Astrocyte of the hippocampus (primary cell): ENCODE data around the gene CHI3L2.

Source experiments
- DNase-seq: peaks from one replicate; pipeline ENCODE4 v3.0.0; 2011; ENCODE audit warnings: low read depth, low spot score

The CHI3L2 gene

DNA sequence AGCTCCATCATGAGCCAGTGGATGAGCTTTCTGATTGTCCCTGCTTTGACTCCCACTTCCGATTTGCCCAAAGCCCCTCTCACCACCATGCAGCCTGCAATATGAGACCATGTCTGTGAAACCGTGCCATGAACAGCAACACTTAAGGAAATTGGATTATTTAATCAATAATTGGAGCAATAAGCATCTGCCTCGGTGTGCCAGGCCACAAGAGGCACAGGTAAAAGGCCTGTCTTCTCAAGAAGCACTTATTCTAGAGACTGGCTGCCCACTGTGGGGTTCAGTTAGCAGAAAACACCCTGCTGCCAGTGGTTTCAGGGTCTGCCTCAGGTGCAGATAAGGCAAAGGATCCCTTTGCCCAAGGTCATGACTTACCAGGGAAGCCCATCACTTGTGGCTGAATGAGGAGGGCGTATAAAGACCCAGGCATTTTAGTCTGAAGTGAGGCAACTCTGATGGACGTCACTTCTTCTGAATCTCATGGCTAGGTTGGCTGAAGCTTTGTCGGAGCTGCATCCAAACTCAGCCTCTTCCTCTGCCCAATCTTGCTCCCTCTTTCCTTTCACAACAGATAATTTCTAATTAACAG, 7.1 kb upstream of the CHI3L2 start:
- no peak for DNase-seq

DNA sequence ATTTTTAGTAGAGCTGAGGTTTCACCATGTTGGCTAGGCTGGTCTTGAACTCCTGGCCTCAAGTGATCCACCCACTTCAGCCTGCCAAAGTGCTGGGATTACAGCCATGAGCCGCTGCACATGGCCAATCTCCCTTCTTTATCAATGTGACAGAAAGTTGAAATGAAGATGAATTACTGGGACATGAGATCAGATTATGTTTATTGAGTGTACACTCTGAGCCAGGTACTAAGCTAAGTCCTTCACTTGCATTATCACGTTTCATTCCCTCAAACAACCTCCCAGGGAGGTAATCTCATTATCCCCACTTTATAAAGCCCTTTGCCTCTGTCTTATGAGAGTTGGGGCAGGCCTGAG, 6.3 kb upstream of the CHI3L2 start:
- no peak for DNase-seq

DNA sequence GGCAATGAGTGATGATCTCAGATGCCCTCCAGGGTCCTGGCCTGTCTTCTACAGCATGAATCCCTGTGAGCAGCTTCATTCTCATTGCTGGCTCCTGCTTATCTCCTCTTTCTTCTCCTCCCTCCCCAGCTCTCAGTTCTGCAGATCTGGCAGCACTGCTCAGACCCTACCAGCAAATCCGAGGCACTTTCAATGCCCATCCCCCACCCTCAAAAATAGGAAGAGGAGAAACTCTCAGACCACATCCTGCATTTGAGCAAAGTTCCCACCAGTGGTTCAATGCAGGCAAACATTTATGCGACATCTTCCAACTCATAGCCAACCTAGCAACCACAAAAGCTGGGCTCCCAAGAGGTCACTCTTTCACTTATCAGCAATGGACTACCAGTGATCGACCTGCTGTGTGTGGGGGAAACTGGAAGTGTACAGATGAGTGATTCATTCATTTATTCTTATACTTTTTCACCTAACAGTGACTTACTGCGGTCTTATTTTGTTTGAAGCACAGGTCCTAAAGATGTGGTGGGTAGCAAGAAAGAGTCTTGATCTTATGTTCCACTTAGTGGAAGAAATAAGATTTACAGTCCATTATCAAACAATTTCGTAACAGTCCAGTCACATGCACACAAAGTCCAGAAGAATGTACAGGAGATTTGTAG, 5.8 kb upstream of the CHI3L2 start:
- no peak for DNase-seq

DNA sequence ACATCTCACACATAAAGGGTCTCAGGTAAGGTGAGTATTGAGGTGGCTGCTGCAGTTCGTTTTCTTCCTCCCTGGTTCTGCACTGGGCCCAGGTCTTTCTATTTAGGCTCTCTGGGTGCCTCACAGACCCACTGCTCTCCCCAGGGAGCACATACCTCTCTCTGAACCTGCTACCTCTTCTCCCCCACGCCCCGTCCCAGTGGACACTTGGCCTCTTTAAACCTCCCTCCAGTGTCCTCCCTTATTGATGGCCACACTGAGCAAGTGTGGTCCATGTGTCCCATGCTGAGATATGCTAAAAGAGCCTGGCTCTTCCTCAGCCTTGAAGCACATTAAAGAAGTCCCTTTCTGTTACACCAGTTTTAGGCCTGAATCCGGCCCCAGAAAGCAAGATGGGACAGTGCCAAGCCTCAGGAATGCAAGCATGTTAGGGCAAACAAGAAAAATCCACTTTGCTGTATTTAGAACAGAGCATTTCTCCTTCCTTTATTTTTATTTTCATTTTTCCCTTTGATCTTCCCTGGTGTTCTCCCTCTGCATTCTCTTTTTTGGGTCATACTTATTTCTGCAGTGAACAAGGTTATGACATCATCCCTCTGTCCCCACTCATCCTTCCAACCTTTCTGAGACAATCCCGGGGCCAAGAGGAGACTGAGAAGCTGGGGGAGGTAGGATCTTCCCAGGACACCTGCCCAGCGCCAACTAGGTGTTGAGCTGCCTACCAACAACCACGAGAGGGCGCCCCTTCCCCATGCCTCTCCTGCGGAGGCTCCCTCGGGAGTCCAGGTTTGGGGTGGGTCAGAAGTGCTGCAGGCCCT, 5.0 kb upstream of the CHI3L2 start:
- DNase-seq = peak; percentile 84

DNA sequence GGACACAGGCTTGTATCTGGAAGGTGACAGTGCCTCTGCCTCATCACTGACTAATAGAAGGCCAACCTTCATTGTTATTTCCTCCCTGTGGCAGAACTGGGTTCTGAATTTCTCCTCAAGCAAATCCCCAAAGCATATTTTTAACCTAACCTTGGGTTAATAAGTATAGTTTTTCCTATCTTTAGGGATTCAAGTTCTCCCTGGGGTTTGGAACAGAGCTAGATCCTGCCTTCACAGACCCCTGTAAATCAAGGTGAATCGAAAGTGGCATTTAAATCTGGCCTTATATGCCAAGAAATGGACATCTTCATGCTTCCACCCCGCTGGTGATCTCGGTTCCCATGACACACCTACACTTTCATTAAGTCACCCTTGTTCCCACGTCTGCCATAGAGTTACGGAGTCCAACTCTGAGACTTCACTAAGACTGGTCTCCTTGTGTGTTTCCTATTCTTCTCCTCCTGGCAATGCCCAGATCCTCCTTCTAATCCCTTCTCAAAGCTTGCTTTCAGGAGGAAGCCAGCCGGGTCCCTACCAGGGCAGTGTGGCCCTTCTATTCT, 4.3 kb upstream of the CHI3L2 start:
- DNase-seq = no peak

DNA sequence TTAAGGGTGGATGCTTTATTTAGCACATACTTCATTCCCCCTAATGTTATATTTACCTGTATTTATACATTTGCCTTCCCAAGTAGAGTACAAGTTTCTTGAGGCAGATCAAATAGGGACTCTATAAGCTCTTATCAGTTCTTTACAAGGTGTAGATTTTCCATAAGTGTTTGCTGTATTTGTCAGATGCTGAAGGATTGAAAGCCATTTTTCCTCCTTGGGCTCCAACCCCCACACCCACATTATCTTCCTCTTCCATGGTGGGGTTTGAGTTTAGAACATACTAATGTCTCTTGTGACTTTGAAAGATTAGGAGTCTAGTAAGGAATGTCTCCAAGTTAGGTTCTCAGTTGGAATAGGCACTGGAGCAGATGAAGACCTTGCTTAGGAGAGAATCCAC, 2.4 kb upstream of the CHI3L2 start:
- DNase-seq = no peak

DNA sequence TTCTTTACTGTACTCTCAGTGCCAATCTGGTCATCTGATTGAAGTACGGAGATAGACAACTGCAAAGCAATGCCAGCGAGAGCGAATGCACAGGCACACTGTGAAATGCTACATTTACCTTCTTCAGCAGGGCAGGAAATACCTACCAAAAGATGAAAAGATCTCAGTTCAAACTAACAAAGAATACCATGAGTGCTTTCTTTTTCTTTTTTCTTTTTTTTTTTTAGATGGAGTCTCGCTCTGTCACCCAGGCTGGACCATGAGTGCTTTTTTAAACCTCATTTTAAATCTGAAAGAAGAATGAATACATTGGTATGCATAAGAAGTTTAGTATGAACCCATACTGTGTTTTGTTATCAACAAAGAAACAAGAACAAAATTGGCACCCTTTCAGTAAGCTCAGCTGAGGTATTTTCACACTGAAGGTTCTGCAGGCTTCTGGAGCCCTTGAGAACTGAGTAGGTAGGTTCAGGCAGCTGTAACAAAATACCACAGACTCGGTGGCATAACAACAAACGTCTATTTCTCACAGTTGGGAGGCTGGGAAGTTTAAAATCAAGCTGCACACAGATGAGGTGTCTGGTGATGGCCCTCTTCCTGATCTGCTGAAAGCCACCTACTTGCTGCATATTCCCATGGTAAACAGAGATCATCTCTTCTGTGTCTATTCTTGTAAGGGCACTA, 1.7 kb upstream of the CHI3L2 start:
- peak; percentile 72 for DNase-seq

DNA sequence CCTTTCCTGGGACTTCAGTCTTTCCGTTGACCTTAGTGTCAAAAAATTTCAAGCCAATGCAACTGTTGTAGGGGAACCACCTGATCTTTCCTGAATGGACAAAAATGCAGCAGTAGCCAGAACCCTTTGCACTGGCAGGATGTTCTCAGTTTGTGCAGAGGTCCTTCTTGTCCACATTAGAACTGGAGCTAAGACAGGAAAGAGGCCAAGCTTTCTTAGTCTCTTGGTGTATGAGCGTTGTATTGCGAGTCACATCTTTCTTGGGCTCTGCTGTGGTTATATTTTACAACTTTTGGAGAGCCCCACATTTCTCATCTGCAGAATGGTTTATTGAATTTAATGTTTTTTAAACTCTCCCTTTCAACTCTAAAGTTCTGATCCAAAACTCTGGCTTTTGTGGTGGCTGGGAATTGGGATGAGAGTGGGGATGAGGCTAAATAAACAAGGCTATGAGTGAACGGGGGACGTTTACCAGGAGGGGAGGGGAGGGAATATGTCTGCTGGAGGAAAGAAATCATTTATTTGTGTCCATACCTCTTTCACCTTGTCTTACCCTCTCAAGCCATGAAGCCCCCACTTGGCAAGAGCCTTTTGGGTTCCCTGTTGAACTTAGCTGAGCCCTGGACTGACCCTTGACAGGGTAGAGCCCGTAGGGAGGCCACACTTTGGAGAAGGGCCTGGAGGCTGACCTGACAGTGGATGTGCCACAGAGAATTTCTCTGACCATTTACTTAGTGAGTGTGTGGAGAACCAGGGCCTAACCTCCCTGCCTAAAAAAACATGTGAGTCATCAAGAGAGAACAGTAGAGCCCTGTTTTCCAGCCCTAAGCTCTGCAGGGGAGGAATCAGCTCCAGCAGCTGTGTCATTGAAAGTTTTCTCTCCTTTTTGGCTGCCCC, 586 bp downstream of the CHI3L2 start:
- peak; percentile 91 for DNase-seq

DNA sequence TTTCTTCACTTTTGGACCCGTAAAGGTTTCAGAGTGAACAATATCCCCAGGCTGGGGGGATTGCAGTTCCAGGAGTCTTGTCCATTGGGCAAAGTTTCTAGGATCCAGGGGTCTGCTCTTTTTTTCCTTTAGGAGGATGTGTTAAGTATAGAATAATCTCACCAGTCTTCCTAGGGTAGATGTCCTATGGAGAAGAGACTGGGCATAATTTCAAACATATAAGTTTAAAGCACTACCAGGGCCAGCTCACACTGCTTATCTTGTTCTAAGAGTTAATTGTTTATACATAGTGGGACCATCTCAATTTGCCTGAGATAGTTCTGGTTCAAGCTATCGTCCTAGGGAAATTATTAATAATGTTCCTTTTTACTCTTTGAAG, 1.2 kb downstream of the CHI3L2 start:
- DNase-seq = peak; percentile 9

DNA sequence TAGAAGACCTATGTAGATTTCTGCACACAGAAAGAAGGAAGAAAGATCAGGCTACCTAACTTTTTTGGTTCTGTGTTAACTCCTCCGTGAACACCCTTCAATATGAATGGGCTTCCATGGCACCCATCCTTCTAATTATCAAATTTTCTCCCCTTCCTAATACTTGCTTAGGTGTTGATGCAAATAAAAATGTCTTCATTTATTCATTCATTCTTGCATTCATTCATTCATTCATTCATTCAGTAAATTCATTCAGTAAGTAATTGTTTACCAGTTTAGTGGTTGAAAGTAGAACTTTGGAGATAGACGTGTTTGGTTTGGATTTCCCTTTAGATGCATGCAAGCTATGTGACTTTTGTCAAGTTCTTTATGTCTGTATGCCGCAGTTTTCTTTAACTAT, 4.6 kb downstream of the CHI3L2 start:
- DNase-seq = no peak

DNA sequence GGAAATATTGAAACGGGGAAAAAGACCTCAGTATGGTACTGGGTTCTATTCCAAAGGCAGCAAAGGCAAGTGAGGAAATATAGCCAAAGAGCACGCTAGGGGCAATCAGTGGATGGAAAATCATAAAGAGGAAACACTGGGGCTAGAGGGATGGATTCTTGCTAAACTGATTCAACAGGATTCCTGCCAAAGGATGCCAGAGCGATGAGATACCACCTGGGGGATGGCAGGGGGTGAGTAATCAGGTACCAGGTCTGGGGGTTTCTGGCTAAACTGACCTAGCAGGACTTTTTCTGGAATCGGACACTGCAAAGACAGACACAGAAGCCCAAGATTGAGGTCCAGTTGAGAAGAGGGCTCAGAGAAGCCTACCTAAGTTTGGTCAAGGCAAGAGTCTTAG, 6.7 kb downstream of the CHI3L2 start:
- peak; percentile 39 for DNase-seq

DNA sequence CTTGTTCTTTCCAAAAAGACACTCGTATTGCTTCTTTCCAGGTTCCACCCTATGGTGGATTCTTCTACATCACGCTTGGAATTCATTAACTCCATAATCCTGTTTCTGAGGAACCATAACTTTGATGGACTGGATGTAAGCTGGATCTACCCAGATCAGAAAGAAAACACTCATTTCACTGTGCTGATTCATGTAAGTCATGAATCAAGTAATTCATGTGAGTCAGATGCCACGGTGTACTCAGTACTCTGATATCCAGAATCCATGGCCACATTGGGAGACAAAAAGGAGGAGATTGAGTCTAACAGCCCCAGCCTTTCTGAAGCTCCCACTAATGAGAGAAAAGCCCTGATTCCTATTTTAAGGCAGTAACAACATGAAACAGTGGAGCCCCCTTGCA, 7.4 kb downstream of the CHI3L2 start:
- peak; percentile 53 for DNase-seq

DNA sequence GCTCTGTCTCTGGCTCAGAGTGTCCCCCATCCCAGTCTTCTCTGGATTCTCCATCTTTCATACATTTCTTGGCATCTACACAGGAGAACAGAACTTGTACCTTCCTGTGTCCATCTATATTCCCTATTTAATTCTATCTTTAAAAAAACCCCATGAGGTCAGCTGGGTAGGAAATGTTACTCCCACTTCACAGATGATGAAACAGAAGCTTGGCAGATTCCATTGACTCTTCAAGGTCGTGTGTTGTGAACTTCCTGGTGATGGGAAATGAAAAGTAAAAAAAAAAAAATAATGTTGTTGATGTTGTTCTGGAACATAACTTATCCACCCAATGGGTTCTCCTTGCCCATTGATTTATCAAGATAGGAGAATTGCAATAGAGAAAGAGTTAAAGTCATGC, 8.9 kb downstream of the CHI3L2 start:
- no peak for DNase-seq

DNA sequence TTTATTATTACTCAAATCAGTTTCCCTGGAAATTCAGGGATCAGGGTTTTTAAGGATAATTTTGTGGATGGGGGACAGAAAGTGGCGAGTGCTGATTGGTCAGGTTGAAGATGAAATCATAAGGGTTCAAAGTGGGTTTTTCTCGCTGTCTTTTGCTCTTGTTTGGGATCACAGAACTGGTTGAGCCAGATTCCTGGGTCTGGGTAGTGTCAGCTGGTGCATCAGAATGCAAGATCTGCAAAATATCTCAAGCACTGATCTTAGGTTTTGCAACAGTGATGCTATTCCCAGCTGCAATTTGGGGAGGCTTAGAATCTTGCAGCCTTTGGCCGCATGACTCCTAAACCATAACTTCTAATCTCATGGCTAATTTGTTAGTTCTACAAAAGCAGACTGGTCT, 9.3 kb downstream of the CHI3L2 start:
- no peak for DNase-seq

DNA sequence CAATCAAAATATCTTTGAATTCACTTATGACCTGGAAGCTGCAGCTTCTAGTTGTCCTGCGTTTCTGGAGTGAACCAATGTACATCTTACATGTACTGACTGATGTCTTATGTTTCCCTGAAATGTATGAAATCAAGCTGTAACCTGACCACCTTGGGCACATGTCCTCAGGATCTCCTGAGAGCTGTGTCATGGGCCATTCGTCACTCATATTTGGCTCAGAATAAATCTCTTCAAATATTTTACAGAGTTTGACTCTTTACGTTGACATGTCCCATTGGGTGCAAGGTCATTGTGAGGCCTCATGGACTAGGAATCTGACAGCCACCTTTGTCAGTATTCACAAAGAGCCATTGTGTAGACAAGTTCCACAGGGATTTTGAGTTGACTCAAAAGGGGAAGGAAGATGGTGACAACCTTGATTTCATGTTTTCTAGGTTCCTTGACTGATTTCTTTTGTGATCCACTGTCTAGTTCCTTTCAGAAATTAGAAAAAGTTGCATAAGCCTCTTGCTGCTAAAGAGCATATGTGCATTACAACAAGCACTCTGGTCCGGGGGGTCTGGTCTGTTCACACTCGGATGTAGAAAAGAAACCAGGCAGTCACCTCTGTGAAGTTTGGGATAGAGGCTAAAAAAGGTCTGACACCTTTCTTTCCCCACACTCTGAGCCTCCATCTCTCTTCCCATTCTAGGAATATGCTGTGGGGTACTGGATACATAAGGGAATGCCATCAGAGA, 10.7 kb downstream of the CHI3L2 start:
- DNase-seq = no peak

DNA sequence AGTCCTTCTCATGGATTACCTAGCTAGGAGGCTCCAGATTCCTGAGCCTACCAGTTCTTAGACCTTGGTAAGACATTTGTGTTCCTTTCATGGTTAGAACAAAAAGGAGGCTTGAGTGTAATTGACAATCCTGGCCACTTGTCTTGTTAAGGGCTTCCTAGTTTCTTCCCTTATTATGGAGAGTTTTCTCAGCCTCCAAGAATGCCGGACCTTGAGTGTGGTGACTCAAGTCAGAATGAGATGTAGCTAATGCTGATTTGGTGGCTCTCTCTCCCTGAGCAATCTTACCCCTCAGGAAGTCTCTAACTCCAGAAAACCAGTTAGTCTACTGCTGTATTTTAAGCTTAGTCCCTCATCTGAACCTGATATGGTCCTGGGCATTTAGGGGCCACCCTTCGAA, 14.3 kb downstream of the CHI3L2 start:
- peak; percentile 28 for DNase-seq

DNA sequence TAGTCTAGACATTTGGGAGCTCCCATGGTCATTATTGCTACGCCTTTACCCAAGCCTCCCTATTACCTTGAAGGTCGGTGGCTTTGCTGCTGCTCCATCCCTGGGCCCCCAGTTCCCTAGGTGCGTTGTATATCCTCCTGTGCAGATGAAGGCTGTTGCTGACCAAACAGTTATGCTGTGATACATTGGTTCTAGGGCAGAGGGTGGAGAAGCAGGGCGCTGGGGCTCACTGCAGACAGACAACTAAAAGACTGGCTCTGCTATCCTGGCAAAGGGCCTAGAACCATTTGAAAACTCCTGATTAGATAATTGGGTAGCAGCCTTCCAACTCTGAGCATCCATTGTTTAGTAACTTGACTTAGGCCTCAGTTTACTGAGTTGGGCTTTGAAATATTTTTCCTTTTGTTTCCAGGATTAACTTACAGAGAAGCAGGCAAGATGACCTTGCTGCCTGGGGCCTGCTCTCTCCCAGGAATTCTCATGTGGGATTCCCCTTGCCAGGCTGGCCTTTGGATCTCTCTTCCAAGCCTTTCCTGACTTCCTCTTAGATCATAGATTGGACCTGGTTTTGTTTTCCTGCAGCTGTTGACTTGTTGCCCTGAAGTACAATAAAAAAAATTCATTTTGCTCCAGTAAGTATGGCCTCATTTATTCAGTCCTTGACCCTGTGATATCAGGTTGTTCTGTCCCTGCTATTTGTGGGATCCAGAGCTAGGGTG, 15.5 kb downstream of the CHI3L2 start:
- DNase-seq = no peak

DNA sequence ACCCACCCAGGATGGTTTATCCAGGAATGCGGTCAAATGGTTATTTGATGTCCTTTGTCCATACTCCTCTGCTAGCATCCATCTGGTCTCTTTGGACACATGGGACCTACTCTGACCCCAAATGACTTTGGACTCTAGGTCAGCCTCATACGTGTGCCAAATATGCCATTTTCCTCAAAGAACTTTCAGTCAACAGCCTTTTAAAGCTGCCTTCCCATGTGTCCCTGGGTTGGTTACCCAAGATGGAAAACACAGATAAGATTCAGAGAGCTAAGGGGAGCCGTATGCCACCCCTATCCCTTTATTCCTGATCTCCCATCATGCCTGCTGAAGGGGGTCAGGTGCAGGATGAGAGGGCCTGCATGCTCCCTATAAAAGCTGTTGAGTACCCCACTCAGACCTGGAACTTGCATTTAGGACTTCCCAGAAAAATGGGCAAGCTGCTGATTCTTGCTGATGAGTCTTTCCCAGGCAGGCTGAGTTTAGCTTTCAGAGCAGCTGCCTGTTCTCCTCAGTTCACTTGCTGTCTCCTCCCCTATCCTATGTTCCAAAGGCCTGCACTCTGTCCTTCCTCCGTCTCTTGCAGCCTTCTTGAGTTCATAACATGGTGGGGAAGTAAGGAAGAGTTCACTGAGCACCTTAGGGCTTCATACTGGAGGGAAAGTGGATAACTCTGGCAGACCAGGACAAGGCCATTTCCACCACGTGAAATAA, 19.8 kb downstream of the CHI3L2 start:
- DNase-seq = no peak

DNA sequence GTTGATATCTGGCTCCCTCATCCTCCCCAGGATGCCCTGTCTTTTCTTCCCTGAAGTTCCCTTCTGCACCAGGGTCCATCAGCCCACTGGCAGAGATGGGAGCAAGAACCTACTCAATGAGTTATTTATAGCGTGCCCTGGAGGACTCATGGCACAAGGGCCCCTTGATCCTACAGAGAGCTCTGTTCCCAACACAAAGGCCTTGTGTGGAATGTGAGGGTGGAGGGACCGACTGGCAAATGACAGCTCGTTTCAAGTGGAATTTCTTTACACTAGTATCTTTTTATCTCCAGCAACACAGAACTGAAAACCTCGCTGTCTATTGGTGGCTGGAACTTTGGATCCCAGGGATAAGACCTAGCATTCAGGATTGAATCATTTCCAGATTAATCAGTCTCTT, 22.4 kb downstream of the CHI3L2 start:
- no peak for DNase-seq
